ENCODE data around the gene PHLPP1.

PHLPP1 gene

DNA sequence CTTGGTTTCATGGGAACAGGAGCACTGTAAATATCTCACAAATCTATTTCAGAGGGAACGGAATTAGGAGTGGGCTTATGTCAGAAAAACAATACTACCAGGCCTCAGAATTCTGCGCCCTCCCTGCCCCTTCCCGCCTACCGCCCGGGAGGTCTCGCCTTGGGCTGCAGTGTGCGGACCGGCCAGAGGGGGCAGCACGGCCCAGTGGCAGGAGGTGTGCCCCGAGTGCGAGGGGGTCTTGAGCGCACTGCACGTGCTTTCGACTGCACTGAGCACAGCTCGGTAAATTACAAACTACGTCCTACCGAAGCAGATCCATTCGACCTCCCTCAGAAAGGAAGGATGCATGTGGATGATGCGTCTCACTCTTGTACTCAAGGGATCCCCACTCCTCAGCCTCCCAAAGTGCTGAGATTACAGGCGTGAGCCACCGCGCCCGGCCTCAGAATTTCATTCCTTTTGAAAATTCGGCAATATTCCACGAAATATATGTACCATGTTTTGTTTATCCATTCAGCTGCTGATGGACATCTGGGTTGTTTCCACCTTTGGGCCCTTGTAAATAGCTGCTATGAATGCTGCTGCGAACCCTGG lies 307.2 kb downstream of the PHLPP1 start:
- no peak overlapping the region for H3K27ac Mint-ChIP-seq
- CTCF ChIA-PET = interaction anchor here (0.7 to 2.2 kb wide), 9 partner anchors 15 to 317 kb away, joined by 3 to 9 read pairs (median 4); no protein-coding TSS in a partner anchor
- DNase-seq = no peak
- H3K4me3 Mint-ChIP-seq = no peak overlapping the region
- peaks cover 35% of the 10 kb centered on the region for H3K27me3 Mint-ChIP-seq
- no peaks in the 10 kb centered on the region for H3K4me1 Mint-ChIP-seq
- H3K9me3 Mint-ChIP-seq = peaks cover 9% of the 10 kb centered on the region
- peaks cover 6% of the 10 kb centered on the region for H3K36me3 Mint-ChIP-seq

DNA sequence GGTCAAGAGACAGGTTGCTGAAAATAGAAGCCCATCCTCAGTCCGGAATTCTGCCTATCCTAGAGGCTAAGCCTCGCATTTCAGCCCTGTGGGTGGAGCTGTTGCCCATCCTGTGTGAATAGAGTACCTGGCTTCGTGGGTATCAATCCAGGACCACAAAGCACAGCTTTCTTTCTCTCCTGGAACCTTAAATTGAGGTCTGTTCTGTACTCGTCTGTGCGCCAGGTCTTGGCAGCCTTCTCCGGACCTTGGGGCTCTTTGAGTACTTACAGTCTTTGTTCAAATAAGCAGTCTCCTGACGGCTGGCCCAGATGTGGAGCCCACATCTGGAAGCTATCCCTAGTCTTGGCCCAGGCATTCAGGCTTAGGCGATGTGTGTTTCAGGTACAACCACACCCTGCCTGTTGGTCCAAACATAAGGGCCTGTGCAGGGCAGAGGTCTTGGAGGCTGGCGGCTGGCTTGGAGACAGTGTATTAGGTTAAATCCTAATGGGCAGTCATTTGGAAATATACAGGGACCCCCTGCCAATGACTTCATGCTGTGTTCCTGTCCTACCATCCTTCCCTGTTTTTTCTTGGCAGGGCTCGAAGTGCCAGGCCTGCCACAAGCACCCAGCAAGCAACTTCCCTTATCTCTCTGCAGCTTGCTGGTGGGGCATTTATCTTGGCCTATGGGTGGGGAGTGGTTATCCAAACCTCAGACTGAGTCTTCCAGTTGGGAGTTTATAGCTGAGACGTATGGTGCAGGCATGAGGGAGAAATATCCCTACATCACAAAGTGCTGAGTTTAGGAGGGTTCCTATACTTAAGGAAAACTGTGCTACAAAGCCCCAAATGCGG lies 310.1 kb downstream of the PHLPP1 start:
- CTCF ChIA-PET = interaction anchor here (0.9 to 1.8 kb wide), 8 partner anchors 69 to 382 kb away, joined by 3 to 9 read pairs (median 4); no protein-coding TSS in a partner anchor
- Mint-ChIP-seq H3K27me3 (peaks cover 13% of the 10 kb centered on the region), H3K4me3 (no peak overlapping the region)

DNA sequence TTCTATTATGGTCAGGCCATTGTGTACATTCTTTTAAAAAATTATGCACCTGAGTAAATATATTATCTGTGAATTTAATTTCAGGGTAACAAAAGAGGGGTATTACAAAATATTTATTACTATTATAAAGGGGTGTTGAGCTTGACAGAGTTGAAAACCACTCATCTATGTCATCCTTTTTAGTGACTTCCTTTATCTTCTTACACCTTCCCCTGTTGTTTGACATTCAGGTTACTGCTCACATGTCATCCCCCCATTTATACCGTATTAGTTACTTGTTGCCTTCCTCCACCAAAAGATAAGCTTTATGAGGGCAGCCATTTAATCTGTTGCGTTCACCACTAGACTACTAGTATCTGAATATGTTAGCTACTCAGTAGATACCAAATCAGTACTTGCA lies 313.0 kb downstream of the PHLPP1 start:
- no peak for DNase-seq
- H3K9me3 Mint-ChIP-seq = no peaks in the 10 kb centered on the region
- CTCF ChIA-PET = interaction anchor here (1.0 to 2.2 kb wide), 2 partner anchors 11 to 311 kb away, joined by 3 to 9 read pairs; no protein-coding TSS in a partner anchor
- no peaks in the 10 kb centered on the region for H3K4me1 Mint-ChIP-seq
- no peak overlapping the region for H3K4me3 Mint-ChIP-seq
- H3K27ac Mint-ChIP-seq = no peak overlapping the region
- H3K27me3 Mint-ChIP-seq = peaks cover 4% of the 10 kb centered on the region
- no peaks in the 10 kb centered on the region for H3K36me3 Mint-ChIP-seq

More for the DNA sequence above, 310.1 kb downstream of the PHLPP1 start:
- no peak overlapping the region for H3K27ac Mint-ChIP-seq
- H3K36me3 Mint-ChIP-seq = no peaks in the 10 kb centered on the region
- no peaks in the 10 kb centered on the region for H3K9me3 Mint-ChIP-seq
- no peak for DNase-seq
- no peaks in the 10 kb centered on the region for H3K4me1 Mint-ChIP-seq
